ENCODE measurements around the gene CA10.

CA10 gene

DNA sequence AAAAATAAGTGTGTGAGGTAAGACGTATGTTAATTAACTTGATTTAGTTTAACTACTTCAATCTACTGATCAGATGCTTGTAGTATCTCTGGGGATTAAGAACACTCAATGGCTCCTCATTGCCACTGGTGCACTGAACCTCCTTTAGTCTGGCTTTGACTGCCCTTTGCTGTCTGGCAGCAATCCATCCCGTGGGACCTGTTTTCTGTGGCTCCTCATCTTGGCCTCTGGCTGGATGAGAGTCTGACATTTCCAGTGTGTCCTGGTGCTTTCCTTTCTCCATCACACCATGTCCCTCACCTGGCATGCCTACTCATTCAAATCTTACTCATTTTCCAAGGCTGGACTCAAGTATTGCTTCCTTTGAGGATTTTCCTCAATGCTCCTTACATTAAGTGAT lies 212.2 kb downstream of the CA10 start:
- DNase-seq, result no peak

DNA sequence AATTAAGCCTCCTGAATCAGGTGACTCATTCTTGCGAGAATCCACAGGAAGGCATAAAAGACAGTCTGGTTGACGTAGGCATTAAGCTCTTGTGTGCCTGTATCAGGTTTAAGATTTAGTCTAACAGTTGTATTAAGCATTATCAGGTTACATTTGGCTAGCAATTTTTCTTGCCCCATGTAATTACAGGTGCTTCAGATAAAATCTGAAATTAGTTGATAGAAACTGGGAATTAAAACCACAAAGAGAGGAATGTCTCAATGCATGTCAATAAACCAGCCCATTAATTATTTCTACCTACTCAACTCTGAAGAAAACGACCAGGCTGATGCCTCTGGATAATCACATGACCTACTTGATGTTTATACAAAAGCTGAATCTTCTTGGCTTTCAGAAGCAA lies 217.2 kb downstream of the CA10 start:
- no peak for DNase-seq

- DNase-seq, result no peak
Measured at GRCh38 chr17:51937264-51937663, 221.2 kb downstream of the CA10 start.

DNA sequence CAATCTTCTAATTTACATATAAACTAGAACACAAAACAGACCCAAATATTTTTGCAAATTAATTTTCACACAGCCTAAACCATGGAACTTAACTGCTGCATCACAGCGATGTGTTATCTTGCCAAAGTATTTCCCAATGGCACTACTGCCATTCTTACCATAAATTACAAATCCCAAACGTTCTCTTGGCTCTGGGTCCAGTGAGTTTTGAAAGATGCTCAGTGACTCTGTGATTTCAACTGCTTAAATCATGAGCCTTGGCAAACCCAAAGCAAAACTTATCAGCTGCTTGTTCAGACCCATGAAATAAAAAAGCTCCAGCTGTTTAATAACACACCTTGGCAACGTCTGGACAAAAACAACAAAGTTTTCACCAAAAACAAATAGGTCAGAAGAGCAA lies 223.0 kb downstream of the CA10 start:
- no peak for DNase-seq

DNA sequence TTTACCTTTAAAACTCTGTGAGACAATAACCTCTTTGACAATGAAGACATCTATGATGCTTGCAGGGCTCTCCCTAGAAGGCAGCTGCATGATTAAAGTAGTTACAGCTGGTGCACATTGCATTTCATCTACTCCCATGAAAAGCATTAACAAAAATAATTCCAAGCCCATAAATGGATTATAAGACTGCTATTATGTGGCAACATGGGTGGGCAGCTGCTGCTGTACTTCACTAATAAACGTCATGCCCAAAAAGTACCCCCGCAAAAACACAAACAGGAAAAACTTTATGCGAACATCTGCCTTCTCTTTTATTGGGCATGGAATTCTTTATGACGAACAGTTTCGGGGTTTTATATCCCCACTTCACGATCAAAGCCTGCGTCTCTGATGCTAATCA lies 224.9 kb downstream of the CA10 start:
- no peak for DNase-seq

DNA sequence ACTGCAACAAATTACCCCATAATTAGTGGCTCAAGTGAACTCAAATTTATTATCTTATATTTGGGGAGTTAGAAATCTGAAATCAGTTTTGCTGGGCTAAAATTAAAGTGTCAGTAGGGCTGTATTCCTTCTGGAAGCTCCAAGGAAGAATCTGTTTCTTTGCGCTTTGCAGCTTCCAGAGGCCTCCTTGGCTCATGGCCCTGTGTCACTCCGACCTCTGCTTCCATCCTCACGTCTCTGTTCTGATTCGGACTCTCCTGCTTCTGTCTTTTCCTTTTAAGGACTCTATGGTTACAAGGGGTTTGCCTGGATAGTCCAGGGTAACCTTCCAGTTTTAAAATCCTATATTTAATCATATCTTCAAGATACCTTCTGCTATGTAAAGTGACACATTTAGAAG lies 232.1 kb downstream of the CA10 start:
- DNase-seq, result no peak

GRCh38 chr17:51921500-51921899 lies 237.0 kb downstream of the CA10 start:
- no peak for DNase-seq

DNA sequence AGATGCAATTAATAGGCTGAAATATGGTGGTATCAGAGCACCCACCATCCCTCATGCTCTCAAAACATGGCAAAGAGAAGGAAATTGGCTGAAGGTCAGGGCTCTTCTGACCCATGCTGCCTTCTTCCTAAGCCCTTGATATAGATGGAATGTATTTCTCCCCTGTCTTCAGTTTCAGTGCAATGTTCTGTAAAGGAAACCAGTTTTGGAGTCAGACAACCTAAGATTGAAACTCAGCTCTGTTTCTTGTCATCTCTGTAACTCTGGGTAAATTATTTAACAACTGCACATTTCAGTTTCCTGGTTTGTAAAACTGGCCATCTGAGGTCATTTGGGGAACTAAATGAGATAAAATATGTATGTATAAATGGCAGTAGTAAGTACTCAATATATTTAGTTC lies 243.9 kb downstream of the CA10 start:
- DNase-seq, result no peak

DNA sequence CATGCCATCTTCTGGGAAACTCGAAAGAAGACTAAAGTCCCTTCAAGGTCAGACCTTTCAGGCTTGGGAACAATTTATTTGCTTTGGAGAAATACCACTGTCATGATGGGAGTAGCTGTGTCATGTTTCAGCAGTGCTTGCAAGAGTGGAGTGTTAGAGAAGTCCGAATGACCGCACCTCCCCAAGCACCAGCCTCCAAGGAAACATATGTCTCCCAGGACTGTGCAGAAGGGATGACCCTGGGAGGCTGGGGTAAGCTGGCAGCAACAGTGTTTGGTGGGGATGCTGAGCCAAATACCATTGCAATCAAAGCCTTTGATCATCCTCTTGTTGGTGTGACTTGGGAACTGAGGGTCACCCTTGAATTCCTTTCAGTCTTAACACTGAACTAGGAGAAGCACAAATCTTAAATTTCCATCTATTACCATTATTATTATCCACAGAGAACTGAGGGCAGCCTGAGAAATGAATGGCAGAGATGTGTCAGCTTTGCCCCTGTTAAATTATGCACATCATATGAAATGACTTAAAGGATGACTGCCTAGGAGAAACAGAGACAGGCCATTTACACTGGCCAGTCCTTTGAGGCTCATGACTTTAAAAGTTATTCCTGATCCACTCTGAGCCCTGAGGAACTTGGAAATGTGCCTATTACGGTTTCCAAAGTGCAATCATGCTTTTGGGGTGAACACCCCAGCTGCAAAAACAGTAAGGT lies 244.9 kb downstream of the CA10 start:
- no peak for DNase-seq

- no peak for DNase-seq
Measured at GRCh38 chr17:51912939-51913338, 245.6 kb downstream of the CA10 start.

- DNase-seq, result no peak
Measured at GRCh38 chr17:51911237-51911636, 247.3 kb downstream of the CA10 start.

- no peak for DNase-seq
Measured at GRCh38 chr17:51909971-51910370, 248.5 kb downstream of the CA10 start.

GRCh38 chr17:51908841-51909537 lies 249.5 kb downstream of the CA10 start:
- DNase-seq, result no peak

GRCh38 chr17:51907041-51907440 lies 251.5 kb downstream of the CA10 start:
- no peak for DNase-seq

- DNase-seq, result no peak
Measured at GRCh38 chr17:51904379-51904778, 254.1 kb downstream of the CA10 start.

- no peak for DNase-seq
Measured at GRCh38 chr17:51901242-51901641, 257.3 kb downstream of the CA10 start.

DNA sequence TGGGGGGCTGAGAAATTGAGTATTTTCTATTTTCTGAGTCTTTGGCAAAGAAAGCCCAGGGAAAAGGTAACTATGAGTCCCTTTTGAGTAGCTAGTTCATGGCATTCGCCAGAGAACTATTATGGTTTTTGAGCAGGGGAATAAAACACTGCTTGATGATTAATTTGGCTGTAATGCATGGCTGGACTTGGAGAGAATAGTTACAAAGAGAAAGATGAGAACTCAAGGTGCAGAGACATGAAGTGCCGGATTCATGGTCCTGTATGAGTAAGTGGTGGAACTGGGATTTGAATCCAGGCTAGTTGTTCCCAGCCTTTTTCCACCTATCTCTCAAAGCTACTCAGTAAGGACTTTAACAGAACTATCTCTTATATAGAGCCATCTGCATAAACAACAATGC lies 266.6 kb downstream of the CA10 start:
- no peak for DNase-seq

GRCh38 chr17:51890710-51891109 lies 267.8 kb downstream of the CA10 start:
- no peak for DNase-seq

- DNase-seq, result no peak
Measured at GRCh38 chr17:51888816-51889215, 269.7 kb downstream of the CA10 start.

GRCh38 chr17:51876986-51877385 lies 281.5 kb downstream of the CA10 start:
- DNase-seq, result no peak

DNA sequence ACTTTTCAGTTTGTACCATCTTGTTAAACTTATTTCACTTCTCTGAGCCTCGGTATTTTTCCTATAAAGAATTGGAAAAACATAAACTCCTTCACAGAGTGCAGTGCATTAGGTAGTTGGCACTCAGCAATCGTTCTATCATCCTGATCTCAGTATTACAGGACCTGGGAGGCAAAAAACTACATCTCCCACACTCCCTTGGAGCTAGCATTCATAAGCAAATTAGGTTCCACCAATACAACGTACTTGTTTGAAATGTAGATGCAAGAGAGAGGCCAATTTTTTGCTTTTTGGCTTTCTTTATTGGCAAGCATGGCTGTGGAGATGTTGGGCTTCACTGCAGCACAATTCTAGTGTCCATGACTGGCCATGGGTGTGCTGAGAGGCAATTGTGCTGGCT lies 285.2 kb downstream of the CA10 start:
- DNase-seq, result no peak

- no peak for DNase-seq
Measured at GRCh38 chr17:51869387-51869786, 289.1 kb downstream of the CA10 start.

GRCh38 chr17:51860954-51861561 lies 297.5 kb downstream of the CA10 start:
- no peak for DNase-seq

DNA sequence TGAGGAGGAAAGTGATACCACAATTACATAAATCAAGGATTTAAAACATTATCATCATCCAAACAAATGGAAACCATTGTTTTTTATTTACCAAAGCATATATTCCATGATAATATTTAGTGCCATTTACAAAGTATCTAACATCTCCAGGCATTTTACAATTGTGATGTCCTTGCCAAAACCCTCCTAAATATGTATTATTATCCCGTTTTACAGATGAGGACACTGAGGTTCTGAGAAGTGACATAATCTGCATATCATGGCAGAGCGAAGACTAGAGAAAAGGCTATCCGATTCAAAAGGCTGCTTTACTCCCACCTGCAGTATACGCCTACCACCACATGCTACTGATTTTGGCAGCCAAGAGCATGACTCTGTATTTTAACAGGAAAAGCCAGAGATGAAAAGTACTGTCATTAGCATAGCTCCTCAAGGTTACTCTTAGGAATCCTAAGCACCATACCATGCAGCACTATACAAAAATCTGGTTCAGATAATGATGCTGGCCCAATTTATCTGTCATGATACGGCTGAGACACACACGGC lies 301.4 kb downstream of the CA10 start:
- DNase-seq, result no peak

Data from CD4-positive, alpha-beta T cell treated with Interleukin-4 for 1 hour (primary cell).